Endothelial cell of umbilical vein (primary cell): ENCODE results near the gene TCP11.

ENCODE experiments used
- CTCF ChIP-seq, 2 donors: IDR thresholded peaks; 1 replicate in 1 of 2; 2 replicates in 1 of 2; pipeline ENCODE4 v1.5.1; 2011; ENCODE audit warnings: low read length in 2 of 2, mild to moderate bottlenecking in 2 of 2, moderate library complexity in 2 of 2, control low read depth in 1 of 2, inconsistent platforms in 1 of 2, low read depth in 1 of 2; ENCODE audit not compliant: insufficient read depth in 1 of 2; ENCODE audit errors: extremely low read depth in 1 of 2
- POLR2A ChIP-seq: IDR thresholded peaks from 2 replicates; pipeline ENCODE4 v1.6.1; 2012; ENCODE audit warnings: low read depth, mild to moderate bottlenecking, control low read depth, low read length

- TF ChIP-seq CTCF (IDR thresholded peaks at IDR 0.05; ENCODE audit: extremely low read depth in 1 of 2, insufficient read depth in 1 of 2, low read depth in 1 of 2, low read length in 2 of 2) = no peak
- TF ChIP-seq POLR2A = no peak
Observed at GRCh38 chr6:35181933-35182612, 40.9 kb upstream of the TCP11 start.
